Right lobe of liver (tissue), 4 donors: ENCODE data around the gene CADPS.

Experiments
- CTCF ChIP-seq, 4 donors: fragments of 200-600 bp in 3 of 4; fragments of 450-650 bp in 1 of 4; IDR thresholded peaks; one replicate each; pipeline versions ENCODE4 v1.5.1 to v1.8.0; 2016 to 2022; ENCODE audit warnings: antibody characterized with exemption in 4 of 4, mild to moderate bottlenecking in 2 of 4
- POLR2A ChIP-seq: fragments of 450-650 bp; IDR thresholded peaks from one replicate; pipeline ENCODE4 v1.6.1; 2017; ENCODE audit warnings: antibody characterized with exemption, mild to moderate bottlenecking
- donor health status: DM: no; HTN: no; CAD: no.
- donor health status: DM: no; HTN: no; CAD: no.
- donor health status: DM: no; HTN: yes; CAD: no.

GRCh38 chr3:62368705-62369475 lies 506.3 kb downstream of the CADPS start:
- TF ChIP-seq CTCF (IDR thresholded peaks at IDR 0.05) (peak in 1 of 4 donors; percentile 26), POLR2A (no peak)
